ENCODE data around the gene FAM25C.
"Not testable (repeated sequence)": the region's sequence is repeated elsewhere in the genome, so short reads cannot be mapped to it uniquely, and the experiment has no call there.

The FAM25C gene

DNA sequence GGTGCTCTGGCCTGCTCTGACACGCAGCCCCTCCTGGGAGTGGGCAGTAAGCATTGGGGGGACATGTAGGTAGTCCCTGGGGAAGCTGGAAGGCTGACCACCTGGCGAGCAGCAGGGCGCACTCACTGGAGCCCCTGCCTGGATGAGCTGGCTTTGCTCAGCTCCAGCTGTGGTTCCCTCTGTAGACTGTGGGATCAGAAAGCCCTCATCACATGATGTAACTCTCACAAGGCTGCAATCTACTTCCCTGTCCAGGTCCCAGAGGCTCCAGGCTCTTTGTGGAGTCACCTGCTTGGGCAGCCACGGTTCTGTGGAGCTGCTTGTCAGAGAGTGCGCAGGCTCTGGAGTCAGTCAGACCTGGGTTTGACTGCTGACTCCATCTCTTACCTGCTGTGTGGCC is 36.8 kb downstream of the FAM25C start:
- DNase-seq (ENCODE audit: low read depth); H3K4me3 ChIP-seq (ENCODE audit: low read length): not testable (repeated sequence)

DNA sequence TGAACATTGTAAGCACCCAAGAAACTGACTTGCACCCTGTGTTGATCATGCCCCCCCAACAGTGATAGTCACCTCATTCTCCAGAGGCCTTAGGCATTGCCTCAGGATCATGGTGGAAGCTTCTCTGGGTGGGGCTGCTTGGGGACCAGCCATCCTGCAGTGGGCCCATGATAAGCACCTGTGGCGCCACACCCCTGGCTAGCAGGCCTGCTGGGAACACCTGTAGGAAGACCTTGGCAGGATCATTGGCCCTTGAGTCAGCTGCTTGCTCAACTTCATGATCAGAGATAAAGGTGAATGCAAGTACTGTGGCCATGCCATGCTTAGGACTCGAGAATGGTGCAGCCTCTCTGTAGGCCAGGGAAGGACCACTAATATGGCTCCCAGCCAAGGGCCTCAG is 38.9 kb downstream of the FAM25C start:
- not testable (repeated sequence) for DNase-seq (ENCODE audit: low read depth); H3K4me3 ChIP-seq (ENCODE audit: low read length)

DNA sequence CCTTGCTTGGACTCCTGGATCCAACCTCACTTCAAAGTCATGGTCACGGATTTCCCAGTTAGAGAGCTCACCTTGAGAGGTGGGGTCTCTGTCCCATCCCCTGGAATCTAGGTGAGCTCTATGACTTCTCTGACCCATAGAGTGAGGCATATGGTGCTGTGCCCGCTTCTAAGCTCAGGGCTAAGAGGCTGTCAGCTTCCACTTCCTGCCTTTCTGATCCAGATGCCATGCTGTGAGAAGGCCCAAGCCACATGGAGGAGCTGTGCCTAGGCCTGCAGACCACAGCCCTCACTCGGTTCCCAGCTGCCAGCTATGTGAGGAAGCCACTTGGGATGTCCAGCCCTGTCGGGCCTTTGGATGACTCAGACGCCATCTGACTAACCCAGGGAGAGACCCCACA is 39.9 kb downstream of the FAM25C start:
- not testable (repeated sequence) for H3K4me3 ChIP-seq (ENCODE audit: low read length); DNase-seq (ENCODE audit: low read depth)

DNA sequence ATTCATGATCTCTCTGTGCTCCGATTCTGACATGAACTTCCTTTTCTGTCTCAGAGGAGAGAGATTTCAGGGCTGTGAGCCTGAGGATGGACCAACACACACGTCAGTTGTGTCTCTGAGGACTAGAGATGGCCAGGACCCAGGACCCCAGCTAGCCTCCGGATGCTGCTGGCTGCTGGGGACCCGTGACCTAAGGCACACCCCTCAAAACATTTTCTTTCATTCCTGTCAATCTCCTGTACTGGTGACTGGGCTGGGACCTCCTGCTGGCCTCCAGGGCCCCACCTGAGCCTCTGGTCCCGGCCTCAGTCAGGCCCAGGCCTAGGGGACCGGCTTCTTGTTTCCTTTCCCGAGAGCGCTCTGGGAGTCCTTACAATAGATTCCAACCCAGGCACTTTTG is 42.4 kb downstream of the FAM25C start:
- not testable (repeated sequence) for H3K4me3 ChIP-seq (ENCODE audit: low read length); DNase-seq (ENCODE audit: low read depth)

DNA sequence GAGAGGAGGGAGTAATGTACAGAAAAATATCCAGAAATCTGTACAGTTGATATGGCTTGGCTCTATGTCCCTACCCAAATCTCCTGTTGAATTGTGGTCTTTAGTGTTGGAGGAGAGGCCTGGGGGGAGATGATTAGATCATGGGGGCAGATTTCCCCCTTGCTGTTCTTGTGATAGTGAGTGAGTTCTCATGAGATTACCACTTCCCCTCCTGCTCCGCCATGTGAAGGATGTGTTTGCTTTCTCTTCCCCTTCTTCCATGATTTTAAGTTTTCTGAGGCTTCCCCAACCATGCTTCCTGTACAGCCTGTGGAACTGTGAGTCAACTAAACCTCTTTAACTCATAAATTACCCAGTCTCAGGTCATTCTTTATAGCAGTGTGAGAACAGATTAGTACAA is 52.2 kb downstream of the FAM25C start:
- not testable (repeated sequence) for H3K4me3 ChIP-seq (ENCODE audit: low read length); DNase-seq (ENCODE audit: low read depth)
